HEK293T (cell line): Measurements from ENCODE around the gene TOR1AIP1.

Source experiments
- CTCF ChIA-PET: fragments of 350-600 bp; formaldehyde crosslinking; extraction: SDS; loops from one replicate; lab custom pipeline; 2021; ENCODE audit warnings: antibody characterized with exemption, inconsistent platforms; lab: Yijun Ruan, JAX
- POLR2A ChIA-PET: fragments of 350-600 bp; formaldehyde crosslinking; extraction: SDS; loops from one replicate; lab custom pipeline; 2020; ENCODE audit warnings: antibody characterized with exemption, inconsistent platforms; lab: Yijun Ruan, JAX
- DNase-seq: peaks from one replicate; pipeline ENCODE4 v3.0.0; 2012; ENCODE audit warnings: mixed read lengths; ENCODE audit errors: extremely low spot score
- ARNT ChIP-seq: fragments of 450-650 bp; IDR thresholded peaks from 2 replicates; pipeline ENCODE4 v1.6.1; 2017; ENCODE audit warnings: mild to moderate bottlenecking
- BHLHE40 ChIP-seq: fragments of 450-650 bp; IDR thresholded peaks from 2 replicates; pipeline ENCODE4 v1.6.1; 2016; ENCODE audit warnings: mild to moderate bottlenecking, moderate library complexity, borderline replicate concordance
- CTBP1 ChIP-seq: fragments of 450-650 bp; IDR thresholded peaks from 2 replicates; pipeline ENCODE4 v1.6.1; 2016; ENCODE audit warnings: borderline replicate concordance
- ELF4 ChIP-seq: fragments of 450-650 bp; IDR thresholded peaks from 2 replicates; pipeline ENCODE4 v1.6.1; 2017; ENCODE audit warnings: antibody characterized with exemption
- FOXA1 ChIP-seq: fragments of 450-650 bp; IDR thresholded peaks from 2 replicates; pipeline ENCODE4 v1.6.1; 2016; ENCODE audit warnings: mild to moderate bottlenecking
- FOXK2 ChIP-seq: fragments of 450-650 bp; IDR thresholded peaks from 2 replicates; pipeline ENCODE4 v1.6.1; 2016; ENCODE audit warnings: mild to moderate bottlenecking
- FOXM1 ChIP-seq: fragments of 450-650 bp; IDR thresholded peaks from 2 replicates; pipeline ENCODE4 v1.6.1; 2017; ENCODE audit warnings: mild to moderate bottlenecking, borderline replicate concordance
- HDGF ChIP-seq: fragments of 450-650 bp; IDR thresholded peaks from 2 replicates; pipeline ENCODE4 v1.6.1; 2017; ENCODE audit warnings: antibody characterized with exemption, borderline replicate concordance
- L3MBTL2 ChIP-seq: fragments of 450-650 bp; conservative IDR thresholded peaks from 2 replicates; pipeline ENCODE4 v1.6.1; 2016; ENCODE audit warnings: mild to moderate bottlenecking
- LEF1 ChIP-seq: fragments of 450-650 bp; IDR thresholded peaks from 2 replicates; pipeline ENCODE4 v1.6.1; 2017; ENCODE audit warnings: mild to moderate bottlenecking, borderline replicate concordance
- NFRKB ChIP-seq: fragments of 450-650 bp; IDR thresholded peaks from 2 replicates; pipeline ENCODE4 v1.6.1; 2016; ENCODE audit warnings: mild to moderate bottlenecking, moderate library complexity
- PKNOX1 ChIP-seq: fragments of 450-650 bp; IDR thresholded peaks from 2 replicates; pipeline ENCODE4 v1.6.1; 2016
- SP1 ChIP-seq: fragments of 450-650 bp; IDR thresholded peaks from 2 replicates; pipeline ENCODE4 v1.6.1; 2017
- SUZ12 ChIP-seq: fragments of 450-650 bp; IDR thresholded peaks from 2 replicates; pipeline ENCODE4 v1.6.1; 2016; ENCODE audit warnings: mild to moderate bottlenecking
- TARDBP ChIP-seq: fragments of 450-650 bp; IDR thresholded peaks from 2 replicates; pipeline ENCODE4 v1.6.1; 2016
- ZNF384 ChIP-seq: fragments of 450-650 bp; IDR thresholded peaks from 2 replicates; pipeline ENCODE4 v1.6.1; 2016

Gene TOR1AIP1

GRCh38 chr1:179937668-179938254, 55.7 kb downstream of the TOR1AIP1 start:
- no peak for TF ChIP-seq NFRKB
- 0 out of 2 replicates have a peak, but pooled peaks have one; percentile 9 for TF ChIP-seq PKNOX1
- POLR2A ChIA-PET: interaction anchor here (0.9 to 1.6 kb wide), 3 partner anchors 16 to 565 kb away, joined by 3 to 4 read pairs (median 4); partner anchors contain the start of genes CEP350 and QSOX1
- CTCF ChIA-PET: interaction anchor here (1.1 kb wide), 1 partner anchor 55 kb away, joined by 3 read pairs; no protein-coding TSS in a partner anchor
- no peak for DNase-seq

GRCh38 chr1:179938752-179939151, 56.7 kb downstream of the TOR1AIP1 start:
- POLR2A ChIA-PET: interaction anchor here (1.0 kb wide), 1 partner anchor 57 kb away, joined by 3 read pairs; the partner anchor contains the start of gene TOR1AIP1
- peak; percentile 31 for TF ChIP-seq PKNOX1
- 0 out of 2 replicates have a peak, but pooled peaks have one; percentile 13 for TF ChIP-seq LEF1
- no peak for TF ChIP-seq SP1
- DNase-seq: peak; percentile 40
- CTCF ChIA-PET: no interaction called here

GRCh38 chr1:179939941-179940340, 57.9 kb downstream of the TOR1AIP1 start:
- POLR2A ChIA-PET: interaction anchor here (1.0 kb wide), 1 partner anchor 58 kb away, joined by 3 read pairs; the partner anchor contains the start of gene TOR1AIP1
- CTCF ChIA-PET: interaction anchor here (0.8 kb wide), 1 partner anchor 358 kb away, joined by 4 read pairs; no protein-coding TSS in a partner anchor

GRCh38 chr1:179941454-179941853, 59.4 kb downstream of the TOR1AIP1 start:
- CTCF ChIA-PET: interaction anchor here (0.8 kb wide), 1 partner anchor 36 kb away, joined by 3 read pairs; no protein-coding TSS in a partner anchor
- DNase-seq: no peak
- TF ChIP-seq TARDBP (no peak), FOXA1 (no peak), L3MBTL2 (no peak), HDGF (no peak), LEF1 (no peak), SP1 (no peak), FOXK2 (no peak), BHLHE40 (no peak), FOXM1 (no peak), ARNT (no peak), PKNOX1 (no peak), CTBP1 (no peak), ZNF384 (no peak)
- POLR2A ChIA-PET: interaction anchor here (0.8 kb wide), 1 partner anchor 59 kb away, joined by 3 read pairs; the partner anchor contains the start of gene TOR1AIP1

More at GRCh38 chr1:179939941-179940340, 57.9 kb downstream of the TOR1AIP1 start:
- TF ChIP-seq NFRKB: no peak
- TF ChIP-seq CTBP1: no peak
- no peak for TF ChIP-seq ZNF384
- no peak for TF ChIP-seq FOXA1
- DNase-seq: no peak

GRCh38 chr1:179950651-179951050, 68.6 kb downstream of the TOR1AIP1 start:
- POLR2A ChIA-PET: no interaction called here
- TF ChIP-seq NFRKB (no peak), ELF4 (no peak), FOXA1 (no peak), L3MBTL2 (no peak), LEF1 (no peak), FOXK2 (no peak), HDGF (no peak), TARDBP (no peak), FOXM1 (no peak), SP1 (no peak), BHLHE40 (no peak), ZNF384 (no peak), ARNT (no peak), SUZ12 (no peak), CTBP1 (no peak), PKNOX1 (no peak)
- no peak for DNase-seq
- CTCF ChIA-PET: interaction anchor here (0.6 kb wide), 1 partner anchor 8 kb away, joined by 3 read pairs; no protein-coding TSS in a partner anchor
